ENCODE data around the gene SYDE2.
"Not testable (repeated sequence)": the region's sequence is repeated elsewhere in the genome, so short reads cannot be mapped to it uniquely, and the experiment has no call there.

SYDE2 gene

GRCh38 chr1:85200463-85201339 lies at the start of gene SYDE2:
SYDE2 (minus strand) TSS chr1:85201016; CDS start chr1:85200996, 20 bp downstream.
- DNase-seq, result peak; percentile 85 to 88

GRCh38 chr1:85249042-85249441 lies 48.2 kb upstream of the SYDE2 start:
- DNase-seq, result not testable (repeated sequence)

DNA sequence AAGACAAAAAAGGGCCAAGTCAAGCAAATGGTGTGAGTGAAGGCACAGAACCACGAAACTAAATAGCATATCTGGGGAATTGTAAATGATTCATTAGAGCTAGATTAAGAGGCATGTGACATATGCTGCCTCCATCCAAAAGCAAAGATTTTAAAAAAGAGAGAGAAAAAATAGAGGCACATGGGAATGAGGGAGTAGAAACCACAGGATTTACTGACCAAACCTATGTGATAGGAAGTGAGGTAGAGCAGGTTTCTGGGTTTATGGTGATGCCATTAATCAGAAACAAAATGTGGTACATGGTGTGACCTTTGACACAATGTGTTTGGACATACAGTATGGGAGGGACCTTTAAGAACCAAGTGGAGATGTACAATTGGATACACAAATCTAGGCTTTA lies 45.1 kb upstream of the SYDE2 start:
- DNase-seq, result no peak

DNA sequence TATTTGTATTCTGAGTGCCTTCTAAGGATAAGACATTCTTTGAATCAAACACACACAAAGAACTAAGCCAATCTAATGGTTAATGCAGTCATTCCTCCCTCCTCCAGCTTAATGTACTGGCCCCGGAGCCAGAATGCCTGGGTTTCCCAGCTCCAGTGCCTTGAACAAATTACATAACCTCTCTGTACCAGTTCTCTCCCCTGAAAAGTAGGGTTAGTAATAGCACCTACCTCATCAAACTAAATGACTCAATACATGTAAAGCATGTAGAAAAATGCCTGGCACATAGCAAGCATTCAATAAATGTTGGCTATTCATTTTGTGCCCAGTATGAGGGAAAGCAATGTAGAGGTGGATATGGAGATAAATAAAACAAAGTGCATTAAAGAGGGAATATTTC lies 44.6 kb upstream of the SYDE2 start:
- DNase-seq, result no peak

DNA sequence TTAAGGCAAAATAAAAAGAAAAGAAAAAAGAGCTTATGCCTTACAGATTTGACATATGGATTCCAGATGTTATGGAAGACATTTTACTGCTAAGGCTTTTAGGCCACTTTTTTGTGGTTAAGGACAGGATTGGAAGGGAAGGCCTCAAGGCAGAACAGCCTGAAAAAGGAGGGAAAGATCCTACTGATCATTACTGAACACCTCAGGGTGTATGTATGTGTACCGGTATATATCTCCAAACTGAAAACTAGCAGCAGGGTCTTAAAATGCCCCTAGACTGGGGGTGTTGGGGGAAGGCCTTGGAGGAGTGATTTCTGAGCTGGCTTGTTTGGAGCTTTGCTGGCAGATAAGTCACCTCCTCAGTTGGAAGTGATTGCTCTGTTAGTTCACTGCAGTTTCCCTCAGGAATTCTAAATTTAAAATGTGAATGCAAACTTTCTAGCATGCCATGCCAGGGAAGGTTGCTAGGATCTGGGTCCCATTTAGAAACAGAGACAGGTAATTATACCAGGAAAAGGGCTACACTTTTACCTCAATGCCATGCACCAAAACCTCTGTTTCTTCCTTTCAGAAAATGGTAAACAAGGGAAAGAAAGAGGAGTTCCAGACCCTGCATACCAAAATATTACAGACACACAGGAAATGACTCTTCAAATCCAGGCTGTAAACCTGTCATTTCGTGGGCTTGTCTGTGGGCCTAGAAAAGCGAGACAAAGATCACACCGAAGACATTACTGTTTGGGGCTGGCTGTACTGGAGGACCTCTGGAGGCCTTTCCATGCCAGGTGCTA lies 43.6 kb upstream of the SYDE2 start:
- peak in 1 of 2 experiments; percentile 37 for DNase-seq

GRCh38 chr1:85243372-85243771 lies 42.6 kb upstream of the SYDE2 start:
- no peak for DNase-seq

GRCh38 chr1:85240643-85241042 lies 39.8 kb upstream of the SYDE2 start:
- peak in 1 of 2 experiments; percentile 27 for DNase-seq

GRCh38 chr1:85240174-85240601 lies 39.4 kb upstream of the SYDE2 start:
- no peak for DNase-seq

GRCh38 chr1:85237613-85238012 lies 36.8 kb upstream of the SYDE2 start:
- no peak for DNase-seq

- DNase-seq, result peak; percentile 6 to 10
Measured at GRCh38 chr1:85230305-85230977, 29.6 kb upstream of the SYDE2 start.

GRCh38 chr1:85229574-85230097 lies 28.8 kb upstream of the SYDE2 start:
- no peak for DNase-seq

GRCh38 chr1:85228972-85229371 lies 28.2 kb upstream of the SYDE2 start:
- DNase-seq, result no peak

DNA sequence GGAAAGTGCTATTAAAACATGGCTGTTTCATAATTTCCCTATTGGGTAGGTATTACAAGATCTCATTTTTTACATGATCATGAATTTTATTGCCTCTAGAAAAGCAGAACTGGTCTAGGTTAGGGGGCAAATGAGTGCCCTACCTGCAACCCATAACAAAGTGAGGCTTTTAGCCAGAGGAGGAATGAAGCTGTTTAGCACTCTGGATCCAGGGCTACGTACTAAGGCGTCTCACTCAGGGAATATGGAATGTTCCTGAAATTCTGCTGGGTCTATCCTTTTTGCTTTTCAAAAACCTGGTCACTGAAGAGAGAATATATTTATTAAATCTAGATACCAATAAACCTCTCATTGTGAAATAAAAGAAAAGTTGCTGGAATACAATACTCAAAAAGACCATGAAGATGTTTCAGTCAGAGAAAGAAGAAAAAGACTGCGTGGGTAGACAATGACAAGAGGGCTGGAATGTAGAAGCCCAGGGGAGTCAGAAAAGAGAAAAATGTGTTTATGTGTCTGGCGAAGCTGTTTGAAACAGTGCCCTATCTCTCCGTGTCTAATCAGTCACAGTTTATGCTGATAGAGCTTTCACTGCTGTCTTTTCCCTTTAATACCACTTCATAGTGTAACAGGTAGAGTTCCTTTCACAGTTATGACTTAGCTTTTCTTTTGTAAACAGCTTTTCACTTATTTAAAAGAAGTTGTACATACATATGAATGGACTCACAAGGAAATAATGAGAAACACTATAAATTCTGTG lies 25.0 kb upstream of the SYDE2 start:
- DNase-seq, result no peak

DNA sequence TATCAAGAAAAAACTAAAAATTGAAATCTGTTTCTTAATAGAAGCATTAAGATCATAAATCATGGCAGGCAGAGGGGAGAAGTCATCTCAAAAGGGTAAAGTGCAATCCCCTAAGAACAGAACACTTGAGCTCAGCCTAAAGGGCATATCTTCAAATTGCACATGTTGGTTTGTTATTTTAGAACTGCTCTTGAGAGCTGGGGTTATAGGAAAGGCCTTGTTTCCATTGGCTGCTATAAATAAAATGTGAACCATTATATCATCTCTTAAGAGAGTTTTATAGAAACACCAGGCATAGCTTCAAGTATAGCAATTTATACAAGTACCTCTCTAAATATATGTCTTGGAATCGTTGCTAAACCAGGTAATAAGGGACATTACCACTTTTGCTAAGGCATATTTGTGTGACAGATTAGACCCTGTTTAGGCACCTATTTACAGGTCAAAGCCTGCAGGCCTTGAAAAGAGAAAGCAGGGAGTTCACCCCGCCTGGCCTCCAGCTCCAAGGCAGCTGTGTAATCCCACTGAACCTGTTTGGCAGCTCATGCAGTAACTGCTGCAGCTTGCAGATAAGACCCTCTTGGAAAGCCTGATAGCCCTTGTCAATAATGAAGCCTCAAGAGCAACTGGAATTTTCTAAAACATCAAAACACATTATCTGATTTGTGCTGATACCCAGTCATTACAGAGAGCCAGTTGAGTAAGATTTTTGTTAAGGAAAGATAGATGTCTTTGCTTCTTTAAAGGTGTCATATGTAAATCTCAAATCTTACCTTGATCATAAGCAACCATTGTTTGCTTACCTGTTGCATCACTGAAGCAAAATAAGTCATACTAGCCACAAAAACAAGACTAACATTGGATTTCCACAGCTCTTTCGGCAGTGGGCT lies 24.2 kb upstream of the SYDE2 start:
- DNase-seq, result no peak

GRCh38 chr1:85224295-85224694 lies 23.5 kb upstream of the SYDE2 start:
- no peak for DNase-seq

GRCh38 chr1:85223334-85223733 lies 22.5 kb upstream of the SYDE2 start:
- DNase-seq, result no peak

DNA sequence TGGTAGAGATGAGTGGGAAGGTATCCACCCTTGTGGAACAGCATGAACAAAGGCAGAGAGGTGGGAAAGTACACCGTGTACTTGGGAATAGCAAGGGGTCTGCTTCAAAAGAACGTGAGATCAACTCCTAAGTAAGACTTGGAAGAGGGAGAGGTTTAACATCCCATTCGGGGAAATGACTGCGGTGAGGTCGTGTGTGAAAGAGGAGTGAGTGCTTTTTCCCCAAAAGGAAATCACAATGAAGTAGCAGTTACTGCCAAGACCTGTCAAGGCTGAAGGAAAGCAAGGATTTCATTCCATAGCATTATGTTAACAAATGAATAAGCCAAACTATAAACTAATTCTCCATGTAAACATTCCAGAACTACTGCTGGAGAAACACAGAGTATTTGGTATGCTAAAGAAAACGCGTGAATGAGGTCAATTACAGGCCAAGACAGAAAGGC lies 20.0 kb upstream of the SYDE2 start:
- DNase-seq, result no peak

GRCh38 chr1:85219853-85220610 lies 19.2 kb upstream of the SYDE2 start:
- no peak for DNase-seq

GRCh38 chr1:85216697-85217096 lies 15.9 kb upstream of the SYDE2 start:
- DNase-seq, result no peak

DNA sequence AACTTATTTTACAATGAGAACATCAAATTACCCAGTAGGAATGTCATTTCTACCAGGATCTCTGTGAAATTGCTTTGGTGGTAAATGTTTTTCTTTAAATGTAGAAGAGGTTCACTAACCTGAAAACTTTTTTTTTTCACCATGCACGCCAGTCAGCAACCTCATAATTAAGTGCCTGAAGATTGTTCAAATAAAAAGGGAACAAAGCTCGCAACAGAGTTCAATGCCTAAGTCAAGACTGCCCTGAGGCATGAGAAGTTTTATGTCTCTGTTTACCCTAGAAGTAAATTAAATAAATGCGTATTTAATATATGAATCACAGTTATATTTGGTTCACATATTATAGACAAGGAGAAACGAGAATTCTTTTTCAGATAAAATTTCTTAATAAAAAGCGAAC lies 13.8 kb upstream of the SYDE2 start:
- no peak for DNase-seq

Measured in Kasumi-1 (cell line).